Hindlimb muscle (tissue), 1 donor: ENCODE data around the gene MACROH2A2. TPM values are rescaled to one million over a fixed set of nuclear protein-coding genes. Genes with fewer than 3 reads are reported as not detected.

Experiments used
- polyA plus RNA-seq: library from polyadenylated mRNA; unstranded; fragments of 120-200 nt; gene quantifications from one replicate; pipeline ENCODE4 v1.2.1, GENCODE V29; 2013; ENCODE audit not compliant: insufficient read length

Gene MACROH2A2
- polyA plus RNA-seq, 1 donor = 20.5 TPM

Other genes with a start within 250 kb of the MACROH2A2 start
- gene AIFM2, start 80.0 kb downstream of the MACROH2A2 start, polyA plus RNA-seq = 3.5 TPM
- 5.7 TPM for gene TYSND1, start 93.9 kb downstream of the MACROH2A2 start, polyA plus RNA-seq
- 91.9 TPM for gene SAR1A, start 117.7 kb downstream of the MACROH2A2 start, polyA plus RNA-seq
- gene PPA1, start 180.6 kb downstream of the MACROH2A2 start, polyA plus RNA-seq = 75.0 TPM
- gene NPFFR1, start 231.2 kb downstream of the MACROH2A2 start, polyA plus RNA-seq = 0.09 TPM